Breast epithelium (tissue), 3 donors: ENCODE data around the gene LIPA.

Experiments used
- CTCF ChIP-seq, 3 donors: fragments of 450-650 bp; IDR thresholded peaks; one replicate each; pipeline ENCODE4 v1.5.1; 2016 to 2017; ENCODE audit warnings: antibody characterized with exemption in 3 of 3, mild to moderate bottlenecking in 3 of 3, moderate library complexity in 3 of 3
- POLR2A ChIP-seq: fragments of 450-650 bp; IDR thresholded peaks from one replicate; pipeline ENCODE4 v1.6.1; 2016; ENCODE audit warnings: antibody characterized with exemption, mild to moderate bottlenecking, moderate library complexity

- TF ChIP-seq CTCF (IDR thresholded peaks at IDR 0.05) (no peak), POLR2A (no peak)
Measured at GRCh38 chr10:89269433-89270152, 18.0 kb upstream of the LIPA start.
